Keratinocyte (primary cell): ENCODE data around the gene OBSCN. TPM values are rescaled to one million over a fixed set of nuclear protein-coding genes. Genes with fewer than 3 reads are reported as not detected.

Experiments used
- DNase-seq: peaks from one replicate; pipeline ENCODE4 v3.0.0-alpha.2; 2011; ENCODE audit warnings: low read depth, missing footprints, low spot score
- FAIRE-seq: peaks from 2 replicates; lab custom pipeline; 2011; peaks lifted over from hg19 to GRCh38; lab: Jason Lieb, UNC
- H2AFZ ChIP-seq: 2 replicates; pipeline ENCODE4 v1.6.0; 2012; ENCODE audit warnings: low read length, control low read depth, inconsistent platforms; ENCODE audit not compliant: control insufficient read depth
- H3K27ac ChIP-seq: 2 replicates; pipeline ENCODE4 v1.5.1; 2011; ENCODE audit warnings: low read length; ENCODE audit not compliant: control insufficient read depth, insufficient read depth
- H3K27me3 ChIP-seq: 3 replicates; pipeline ENCODE4 v1.6.0; 2011; ENCODE audit warnings: low read length; ENCODE audit not compliant: control insufficient read depth, insufficient read depth; ENCODE audit errors: extremely low read depth
- H3K36me3 ChIP-seq, 2 experiments: 2 replicates in 1 of 2; 3 replicates in 1 of 2; pipeline ENCODE4 v1.5.1; 2011; ENCODE audit warnings: low read length in 2 of 2, mild to moderate bottlenecking in 1 of 2; ENCODE audit not compliant: control insufficient read depth in 2 of 2, insufficient read depth in 2 of 2; ENCODE audit errors: extremely low read depth in 1 of 2
- H3K4me1 ChIP-seq: 3 replicates; pipeline ENCODE4 v1.5.1; 2011; ENCODE audit warnings: low read length; ENCODE audit not compliant: control insufficient read depth, insufficient read depth; ENCODE audit errors: extremely low read depth
- H3K4me2 ChIP-seq: 3 replicates; pipeline ENCODE4 v1.6.0; 2011; ENCODE audit warnings: low read depth, low read length; ENCODE audit not compliant: control insufficient read depth, insufficient read depth; ENCODE audit errors: extremely low read depth
- H3K4me3 ChIP-seq, 3 experiments: fragments of 200-600 bp in 1 of 3; sonication (generic) in 1 of 3; 2 replicates in 2 of 3; 3 replicates in 1 of 3; pipeline ENCODE4 v1.5.1; 2011 to 2016; ENCODE audit warnings: low read length in 3 of 3, mild to moderate bottlenecking in 3 of 3, control low read depth in 2 of 3, inconsistent platforms in 1 of 3, low read depth in 1 of 3, mixed read lengths in 1 of 3, mixed run types in 1 of 3, moderate library complexity in 1 of 3; ENCODE audit not compliant: control insufficient read depth in 2 of 3, insufficient read depth in 2 of 3; ENCODE audit errors: extremely low read depth in 1 of 3
- H3K79me2 ChIP-seq: 2 replicates; pipeline ENCODE4 v1.6.0; 2012; ENCODE audit warnings: low read length; ENCODE audit not compliant: control insufficient read depth, insufficient read depth
- H3K9ac ChIP-seq: 3 replicates; pipeline ENCODE4 v1.6.0; 2011; ENCODE audit warnings: low read length; ENCODE audit not compliant: control insufficient read depth, insufficient read depth; ENCODE audit errors: extremely low read depth
- H3K9me1 ChIP-seq: 3 replicates; pipeline ENCODE4 v1.6.0; 2011; ENCODE audit warnings: low read length; ENCODE audit not compliant: control insufficient read depth, insufficient read depth; ENCODE audit errors: extremely low read depth
- H3K9me3 ChIP-seq: 2 replicates; pipeline ENCODE4 v1.5.1; 2012; ENCODE audit warnings: low read depth, low read length; ENCODE audit not compliant: control insufficient read depth
- H4K20me1 ChIP-seq: 3 replicates; pipeline ENCODE4 v1.6.0; 2011; ENCODE audit warnings: low read length; ENCODE audit not compliant: control insufficient read depth, insufficient read depth; ENCODE audit errors: extremely low read depth
- CTCF ChIP-seq, 3 experiments: IDR thresholded peaks in 1 of 3; conservative IDR thresholded peaks in 1 of 3; optimal IDR thresholded peaks in 1 of 3; 2 replicates in 2 of 3; 3 replicates in 1 of 3; pipeline versions ENCODE3 to v1.5.1; 2011; ENCODE audit warnings: low read length in 3 of 3, mild to moderate bottlenecking in 3 of 3, moderate library complexity in 2 of 3, control low read depth in 1 of 3, inconsistent platforms in 1 of 3; ENCODE audit not compliant: insufficient read depth in 2 of 3; ENCODE audit errors: extremely low read depth in 1 of 3
- EZH2 ChIP-seq: IDR thresholded peaks from one replicate; pipeline ENCODE4 v1.6.1; 2012; ENCODE audit warnings: inconsistent platforms, mild to moderate bottlenecking, low read length, moderate library complexity
- dilution Hi-C: fragments of 300-500 bp; cut with MboI; formaldehyde crosslinking; loops from one replicate; pipeline ENCODE4 v1.7.0; 2020; ENCODE audit warnings: low sequenced_read_pairs; ENCODE audit not compliant: extremely low pct_ligation_motif_present
- polyA plus RNA-seq, 5 experiments: library from polyadenylated mRNA; depleted of rRNA in 3 of 5; stranded (reverse) in 3 of 5; stranded (forward) in 1 of 5; unstranded in 1 of 5; fragments of >200 nt; gene quantifications; 1 replicate in 1 of 5; 2 replicates in 3 of 5; 3 replicates in 1 of 5; pipeline versions ENCODE4 v1.2.1 to v1.2.3, GENCODE V29; 2011 to 2012; ENCODE audit warnings: missing spikeins in 2 of 5, low read depth in 1 of 5, low replicate concordance in 1 of 5

The OBSCN gene
- polyA plus RNA-seq, 1 donor (not counting 4 experiments of a cell fraction or from before 2014, with no cell fraction given): 1.8 TPM

DNA sequence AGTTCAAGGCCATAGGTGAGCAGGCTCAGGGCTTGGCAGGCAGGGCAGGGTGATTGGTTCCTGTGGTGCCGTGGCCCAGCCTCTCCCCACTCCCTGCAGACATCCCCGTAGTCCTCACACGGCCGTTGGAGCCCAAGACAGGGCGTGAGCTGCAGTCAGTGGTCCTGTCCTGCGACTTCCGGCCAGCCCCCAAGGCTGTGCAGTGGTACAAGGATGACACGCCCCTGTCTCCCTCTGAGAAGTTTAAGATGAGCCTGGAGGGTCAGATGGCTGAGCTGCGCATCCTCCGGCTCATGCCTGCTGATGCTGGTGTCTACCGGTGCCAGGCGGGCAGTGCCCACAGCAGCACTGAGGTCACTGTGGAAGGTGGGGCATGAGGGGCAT is 71.9 kb downstream of the OBSCN start:
- Histone ChIP-seq H3K9ac (no peak overlapping the region), H3K27ac (no peak overlapping the region), H3K79me2 (no peaks in the 10 kb centered on the region), H4K20me1 (no peaks in the 10 kb centered on the region), H3K36me3 (no peaks in the 10 kb centered on the region), H3K9me3 (no peaks in the 10 kb centered on the region), H3K27me3 (no peaks in the 10 kb centered on the region), H3K4me2 (no peak overlapping the region), H3K4me3 (no peak overlapping the region), H3K9me1 (no peaks in the 10 kb centered on the region), H2AFZ (no peak overlapping the region), H3K4me1 (no peaks in the 10 kb centered on the region)
- FAIRE-seq (no peak), DNase-seq (no peak)
- dilution Hi-C loops: no loop called here
- TF ChIP-seq EZH2: no peak
- TF ChIP-seq CTCF (optimal IDR thresholded peaks at IDR 0.05 in 1 of 3, IDR thresholded peaks at IDR 0.05 in 1 of 3, conservative IDR thresholded peaks at IDR 0.05 in 1 of 3; ENCODE audit: extremely low read depth in 1 of 3, insufficient read depth in 2 of 3, low read length in 3 of 3): no peak

- Histone ChIP-seq H4K20me1 (no peaks in the 10 kb centered on the region), H3K36me3 (no peaks in the 10 kb centered on the region), H3K79me2 (no peaks in the 10 kb centered on the region), H3K9ac (no peak overlapping the region), H3K4me1 (no peaks in the 10 kb centered on the region), H2AFZ (no peak overlapping the region), H3K9me1 (no peaks in the 10 kb centered on the region), H3K4me3 (no peak overlapping the region), H3K27ac (no peak overlapping the region), H3K9me3 (no peaks in the 10 kb centered on the region), H3K27me3 (no peaks in the 10 kb centered on the region), H3K4me2 (no peak overlapping the region)
- dilution Hi-C loops: no loop called here
- DNase-seq (no peak), FAIRE-seq (no peak)
- TF ChIP-seq EZH2 (no peak), CTCF (optimal IDR thresholded peaks at IDR 0.05 in 1 of 3, IDR thresholded peaks at IDR 0.05 in 1 of 3, conservative IDR thresholded peaks at IDR 0.05 in 1 of 3; ENCODE audit: extremely low read depth in 1 of 3, insufficient read depth in 2 of 3, low read length in 3 of 3) (no peak)
Measured at GRCh38 chr1:228280106-228280901, 72.5 kb downstream of the OBSCN start.
